Adrenal gland (tissue), 12 donors: ENCODE results near the gene GRP. TPM values are rescaled to one million over a fixed set of nuclear protein-coding genes. Genes with fewer than 3 reads are reported as not detected.

ENCODE experiments used
- DNase-seq, 7 donors: peaks; one replicate each; pipeline ENCODE4 v3.0.0-alpha.2; 2019 to 2020
- H3K27ac ChIP-seq, 5 donors: fragments of 200-600 bp; sonication (generic) in 4 of 5; 1 replicate in 3 of 5; 2 replicates in 2 of 5; pipeline versions ENCODE4 v1.5.1 to v1.8.0; 2016 to 2020; ENCODE audit warnings: mild to moderate bottlenecking in 1 of 5
- H3K27me3 ChIP-seq: fragments of 200-600 bp; 2 replicates; pipeline ENCODE4 v1.8.0; 2021
- H3K36me3 ChIP-seq, 2 donors: fragments of 200-600 bp; replicated peaks in 1 of 2; 1 replicate in 1 of 2; 2 replicates in 1 of 2; pipeline versions ENCODE4 v1.5.1 to v1.8.0; 2018 to 2022
- H3K4me1 ChIP-seq, 2 donors: fragments of 200-600 bp; replicated peaks in 1 of 2; 1 replicate in 1 of 2; 2 replicates in 1 of 2; pipeline versions ENCODE4 v1.5.1 to v1.8.0; 2018 to 2021
- H3K4me3 ChIP-seq, 4 donors: fragments of 200-600 bp; sonication (generic) in 3 of 4; one replicate each; pipeline ENCODE4 v1.5.1; 2016 to 2018
- H3K9me3 ChIP-seq, 3 donors: fragments of 200-600 bp; sonication (generic) in 1 of 3; replicated peaks in 1 of 3; 1 replicate in 2 of 3; 2 replicates in 1 of 3; pipeline versions ENCODE4 v1.5.1 to v1.8.0; 2016 to 2021
- CTCF ChIP-seq, 6 experiments: fragments of 450-650 bp in 4 of 6; fragments of 200-600 bp in 2 of 6; sonication (generic) in 1 of 6; IDR thresholded peaks; 1 replicate in 5 of 6; 2 replicates in 1 of 6; pipeline versions ENCODE4 v1.5.1 to v1.8.0; 2016 to 2021; ENCODE audit warnings: antibody characterized with exemption in 6 of 6, mild to moderate bottlenecking in 2 of 6, moderate library complexity in 1 of 6
- POLR2A ChIP-seq, 2 donors: fragments of 450-650 bp; IDR thresholded peaks; one replicate each; pipeline ENCODE4 v1.6.1; 2017; ENCODE audit warnings: antibody characterized with exemption in 2 of 2, mild to moderate bottlenecking in 2 of 2, moderate library complexity in 1 of 2
- WGBS, 4 donors: extraction: QIAGEN DNeasy Blood & Tissue Kit in 2 of 4; methylation state at CpG; one replicate each; pipeline versions ENCODE4 v1.1.5 to v1.1.7; 2013 to 2017; 5-methylcytosine and 5-hydroxymethylcytosine counted together
- intact Hi-C, 2 donors: fragments of 100-400 bp; cut with DNase I; formaldehyde crosslinking; loops; one replicate each; pipeline versions ENCODE4 v1.14.1 to v1.15.0; 2022 to 2023
- polyA plus RNA-seq, 3 donors: library from polyadenylated mRNA; stranded (reverse); fragments of 200-250 nt in 2 of 3; fragments of 350-450 nt in 1 of 3; fragmentation: Illumina TruSeq in 1 of 3; extraction: RNeasy Lipid Tissue Mini Kit (QIAGEN cat#74804) in 1 of 3; gene quantifications; one replicate each; pipeline ENCODE4 v1.2.3, GENCODE V29; 2013 to 2014
- total RNA-seq, 9 donors: library from RNA; depleted of rRNA in 4 of 9; stranded (reverse); fragments of >200 nt in 4 of 9; fragments of 120-200 nt in 1 of 9; fragmentation: NEBNext Ultra II Directional in 1 of 9; extraction: Animal tissue kit (Norgen Biotek cat#: 25700) in 1 of 9; gene quantifications; one replicate each; pipeline versions ENCODE4 v1.1.0 to v1.2.4, GENCODE V29; 2013 to 2023
- donor health status: healthy with polysubstance abuse.
- donor health status: Bipolar disorder and iron deficiency.
- donor health status: DM: yes; HTN: yes; CAD: no.
- donor health status: DM: no; HTN: no; CAD: no.
- donor health status: DM: no; HTN: no; CAD: no.
- donor health status: DM: yes; HTN: yes; CAD: no.

The GRP gene
- total and polyA plus RNA-seq, 12 donors: 0.20 to 1.2 (median 0.74) TPM; not detected in 9

- DNase-seq: no peak
- no peaks in the 10 kb centered on the region for H3K4me1 ChIP-seq
- H3K27me3 ChIP-seq: no peaks in the 10 kb centered on the region
- H3K9me3 ChIP-seq: no peaks in the 10 kb centered on the region
- 62 to 78% (median 71%) methylated on average over 1 of the region's 1 CpG for WGBS, 4 donors
- TF ChIP-seq CTCF (IDR thresholded peaks at IDR 0.05): no peak
- no peak for TF ChIP-seq POLR2A (IDR thresholded peaks at IDR 0.05)
- no peaks in the 10 kb centered on the region for H3K36me3 ChIP-seq
- no peak overlapping the region for H3K27ac ChIP-seq
- H3K4me3 ChIP-seq: no peak overlapping the region
- intact Hi-C loops: no loop called here
Observed at GRCh38 chr18:59182673-59183072, 37.3 kb upstream of the GRP start.

- 65 to 85% (median 80%) methylated on average over 2 of the region's 2 CpGs for WGBS, 4 donors
- intact Hi-C loops: no loop called here
Observed at GRCh38 chr18:59189008-59189407, 30.9 kb upstream of the GRP start.

GRCh38 chr18:59189746-59190145 is 30.2 kb upstream of the GRP start:
- H3K9me3 ChIP-seq: no peaks in the 10 kb centered on the region
- no peak for DNase-seq
- intact Hi-C loops: no loop called here
- no peak overlapping the region for H3K4me3 ChIP-seq
- 67 to 82% (median 73%) methylated on average over 1 of the region's 1 CpG for WGBS, 4 donors
- no peaks in the 10 kb centered on the region for H3K27me3 ChIP-seq
- no peak overlapping the region for H3K27ac ChIP-seq
- H3K36me3 ChIP-seq: no peaks in the 10 kb centered on the region
- TF ChIP-seq CTCF (IDR thresholded peaks at IDR 0.05): no peak
- no peak for TF ChIP-seq POLR2A (IDR thresholded peaks at IDR 0.05)
- no peaks in the 10 kb centered on the region for H3K4me1 ChIP-seq

More at GRCh38 chr18:59189008-59189407, 30.9 kb upstream of the GRP start:
- H3K27ac ChIP-seq: no peak overlapping the region
- no peak for DNase-seq
- H3K9me3 ChIP-seq: no peaks in the 10 kb centered on the region
- no peaks in the 10 kb centered on the region for H3K4me1 ChIP-seq
- no peaks in the 10 kb centered on the region for H3K27me3 ChIP-seq
- no peaks in the 10 kb centered on the region for H3K36me3 ChIP-seq
- TF ChIP-seq POLR2A (IDR thresholded peaks at IDR 0.05): no peak
- no peak for TF ChIP-seq CTCF (IDR thresholded peaks at IDR 0.05)
- no peak overlapping the region for H3K4me3 ChIP-seq

GRCh38 chr18:59196161-59196725 is 23.7 kb upstream of the GRP start:
- no peak for DNase-seq
- no peaks in the 10 kb centered on the region for H3K4me1 ChIP-seq
- WGBS, 4 donors: 66 to 80% (median 74%) methylated on average over 4 of the region's 4 CpGs
- H3K27ac ChIP-seq: no peak overlapping the region
- no peaks in the 10 kb centered on the region for H3K27me3 ChIP-seq
- no peak overlapping the region for H3K4me3 ChIP-seq
- TF ChIP-seq POLR2A (IDR thresholded peaks at IDR 0.05) (no peak), CTCF (IDR thresholded peaks at IDR 0.05) (no peak)
- H3K36me3 ChIP-seq: no peaks in the 10 kb centered on the region
- intact Hi-C loops: no loop called here
- no peaks in the 10 kb centered on the region for H3K9me3 ChIP-seq
